ENCODE results near the gene MSANTD3. TPM values are rescaled to one million over a fixed set of nuclear protein-coding genes. Genes with fewer than 3 reads are reported as not detected.

MSANTD3 gene
- total and polyA plus RNA-seq, 2 of the 13 experiments (the other 11 are each of a cell fraction or from before 2014, with no cell fraction given): 10.1 to 19.2 TPM

DNA sequence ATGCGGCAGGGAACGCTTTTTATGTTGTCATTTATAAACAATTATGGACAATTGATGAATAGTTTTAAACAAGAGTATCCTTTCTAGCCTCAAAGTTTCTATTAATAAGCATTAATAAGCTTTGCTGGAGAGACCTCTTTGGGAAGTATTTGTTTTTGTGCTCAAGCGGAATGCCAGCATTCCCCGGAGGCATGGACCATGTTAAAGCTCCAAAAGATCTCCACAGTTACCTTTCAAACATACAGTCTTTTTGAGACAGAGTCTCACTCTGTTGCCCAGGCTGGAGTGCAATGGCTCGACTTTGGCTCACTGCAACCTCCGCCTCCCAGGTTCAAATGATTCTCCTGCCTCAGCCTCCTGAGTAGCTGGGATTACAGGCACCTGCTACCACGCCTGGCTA lies 9.6 kb downstream of the MSANTD3 start:
- BruUV-seq (replicated peaks): no TSS peak
- no peaks in the 10 kb centered on the region for H4K20me1 ChIP-seq (ENCODE audit: insufficient read depth, low read length)
- in situ Hi-C loops (cut with HindIII; ENCODE audit: extremely low pct_ligation_motif_present, low pct_unique_long_range_greater_than_20kb) (loop anchor here (5.0 kb wide), 1 partner anchor 161 kb away; no protein-coding TSS in a partner anchor), intact Hi-C loops (cut with micrococcal nuclease; ENCODE audit: unreplicated experiment) (no loop called here)
- no peaks in the 10 kb centered on the region for H3K27me3 ChIP-seq (ENCODE audit: control insufficient read depth in 1 of 2, insufficient read depth in 2 of 2, low read length in 2 of 2)
- ATAC-seq (no peak), FAIRE-seq (no peak), DNase-seq (ENCODE audit: low spot score) (no peak)
- ChIA-PET POLR2A (interaction anchor here (0.6 to 1.6 kb wide), 2 partner anchors 10 to 20 kb away, joined by 4 to 5 read pairs; partner anchors contain the start of gene MSANTD3), CTCF (ENCODE audit: low intra/inter-chr PET ratio, low total read pairs) (no interaction called here)
- no peak overlapping the region for H2AFZ ChIP-seq (ENCODE audit: low read length)
- H3K9ac ChIP-seq (ENCODE audit: insufficient read depth, low read depth, low read length): no peak overlapping the region
- no peaks in the 10 kb centered on the region; a peak in 1 of 5 replicates for H3K36me3 ChIP-seq (replicated peaks in 1 of 2; ENCODE audit: control insufficient read depth in 1 of 2, insufficient read depth in 2 of 2, low read length in 2 of 2)
- peaks cover 17% of the 10 kb centered on the region for H3K79me2 ChIP-seq (ENCODE audit: insufficient read depth, low read length)
- 97% methylated on average over 7 of the region's 7 CpGs for WGBS (ENCODE audit: low lambda C conversion rate)
- no peak overlapping the region for H3K4me3 ChIP-seq (replicated peaks in 1 of 3; ENCODE audit: insufficient read depth in 1 of 3, low read depth in 2 of 3, low read length in 3 of 3)
- H3K4me2 ChIP-seq (ENCODE audit: low read depth, low read length): no peak overlapping the region
- H3K27ac ChIP-seq (ENCODE audit: extremely low read length, insufficient read depth, low read length): no peak overlapping the region
- peaks cover 9% of the 10 kb centered on the region; the same call in 1 of the 2 replicates for H3K4me1 ChIP-seq (ENCODE audit: insufficient read depth, low read length)
- H3K9me3 ChIP-seq (ENCODE audit: low read length): no peaks in the 10 kb centered on the region
- TF ChIP-seq EED (CRISPR knock-in tag; IDR thresholded peaks at IDR 0.05) (no peak), POLR2A (IDR thresholded peaks at IDR 0.05; ENCODE audit: insufficient read depth in 1 of 2, low read depth in 2 of 2, low read length in 2 of 2) (no peak), ZNF451 (CRISPR knock-in tag; IDR thresholded peaks at IDR 0.05) (no peak)
- TF ChIP-seq, protein P1, sequence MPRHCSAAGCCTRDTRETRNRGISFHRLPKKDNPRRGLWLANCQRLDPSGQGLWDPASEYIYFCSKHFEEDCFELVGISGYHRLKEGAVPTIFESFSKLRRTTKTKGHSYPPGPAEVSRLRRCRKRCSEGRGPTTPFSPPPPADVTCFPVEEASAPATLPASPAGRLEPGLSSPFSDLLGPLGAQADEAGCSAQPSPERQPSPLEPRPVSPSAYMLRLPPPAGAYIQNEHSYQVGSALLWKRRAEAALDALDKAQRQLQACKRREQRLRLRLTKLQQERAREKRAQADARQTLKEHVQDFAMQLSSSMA (CRISPR knock-in tag; IDR thresholded peaks at IDR 0.05): no peak
- TF ChIP-seq, protein P2, sequence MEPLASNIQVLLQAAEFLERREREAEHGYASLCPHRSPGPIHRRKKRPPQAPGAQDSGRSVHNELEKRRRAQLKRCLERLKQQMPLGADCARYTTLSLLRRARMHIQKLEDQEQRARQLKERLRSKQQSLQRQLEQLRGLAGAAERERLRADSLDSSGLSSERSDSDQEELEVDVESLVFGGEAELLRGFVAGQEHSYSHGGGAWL (CRISPR knock-in tag; IDR thresholded peaks at IDR 0.05): no peak
- TF ChIP-seq, protein P3, sequence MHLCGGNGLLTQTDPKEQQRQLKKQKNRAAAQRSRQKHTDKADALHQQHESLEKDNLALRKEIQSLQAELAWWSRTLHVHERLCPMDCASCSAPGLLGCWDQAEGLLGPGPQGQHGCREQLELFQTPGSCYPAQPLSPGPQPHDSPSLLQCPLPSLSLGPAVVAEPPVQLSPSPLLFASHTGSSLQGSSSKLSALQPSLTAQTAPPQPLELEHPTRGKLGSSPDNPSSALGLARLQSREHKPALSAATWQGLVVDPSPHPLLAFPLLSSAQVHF (CRISPR knock-in tag; IDR thresholded peaks at IDR 0.05): no peak
